ENCODE results near the gene RPL18.

Gene RPL18

GRCh38 chr19:48651683-48652048 lies 32.7 kb upstream of the RPL18 start:
- TF ChIP-seq POLR2A (IDR thresholded peaks at IDR 0.05; ENCODE audit: low read length) = no peak
- no peak for TF ChIP-seq GATA1 (IDR thresholded peaks at IDR 0.05; ENCODE audit: low read depth, low read length)
- DNase-seq = no peak

GRCh38 chr19:48650974-48651682 lies 32.1 kb upstream of the RPL18 start:
- no peak for DNase-seq
- TF ChIP-seq POLR2A (IDR thresholded peaks at IDR 0.05; ENCODE audit: low read length) (no peak), GATA1 (IDR thresholded peaks at IDR 0.05; ENCODE audit: low read depth, low read length) (no peak)

GRCh38 chr19:48648134-48648533 lies 29.2 kb upstream of the RPL18 start:
- TF ChIP-seq GATA1 (IDR thresholded peaks at IDR 0.05; ENCODE audit: low read depth, low read length) (no peak), POLR2A (IDR thresholded peaks at IDR 0.05; ENCODE audit: low read length) (no peak)
- no peak for DNase-seq

- TF ChIP-seq GATA1 (IDR thresholded peaks at IDR 0.05; ENCODE audit: low read depth, low read length) (no peak), POLR2A (IDR thresholded peaks at IDR 0.05; ENCODE audit: low read length) (no peak)
Observed at GRCh38 chr19:48646722-48647216, 27.8 kb upstream of the RPL18 start.

GRCh38 chr19:48646001-48646721 lies 27.2 kb upstream of the RPL18 start, which contains the start of gene CA11:
CA11 (minus strand) TSS chr19:48646187; CDS start chr19:48645632, 555 bp downstream.
- peak; percentile 80 to 86 for DNase-seq
- TF ChIP-seq POLR2A (IDR thresholded peaks at IDR 0.05; ENCODE audit: low read length) (no peak), GATA1 (IDR thresholded peaks at IDR 0.05; ENCODE audit: low read depth, low read length) (no peak)

More at GRCh38 chr19:48646722-48647216, 27.8 kb upstream of the RPL18 start:
- DNase-seq = no peak

GRCh38 chr19:48645620-48646000 lies 26.6 kb upstream of the RPL18 start:
- no peak for DNase-seq
- TF ChIP-seq POLR2A (IDR thresholded peaks at IDR 0.05; ENCODE audit: low read length) (no peak), GATA1 (IDR thresholded peaks at IDR 0.05; ENCODE audit: low read depth, low read length) (no peak)

- TF ChIP-seq POLR2A (IDR thresholded peaks at IDR 0.05; ENCODE audit: low read length) (no peak), GATA1 (IDR thresholded peaks at IDR 0.05; ENCODE audit: low read depth, low read length) (no peak)
- peak; percentile 83 to 88 for DNase-seq
Observed at GRCh38 chr19:48644839-48645619, 26.1 kb upstream of the RPL18 start.

- TF ChIP-seq GATA1 (IDR thresholded peaks at IDR 0.05; ENCODE audit: low read depth, low read length) (no peak), POLR2A (IDR thresholded peaks at IDR 0.05; ENCODE audit: low read length) (no peak)
- no peak for DNase-seq
Observed at GRCh38 chr19:48644355-48644754, 25.4 kb upstream of the RPL18 start.

GRCh38 chr19:48642862-48643261 lies 23.9 kb upstream of the RPL18 start:
- DNase-seq = no peak
- TF ChIP-seq POLR2A (IDR thresholded peaks at IDR 0.05; ENCODE audit: low read length) (no peak), GATA1 (IDR thresholded peaks at IDR 0.05; ENCODE audit: low read depth, low read length) (no peak)

- DNase-seq = no peak
- TF ChIP-seq POLR2A (IDR thresholded peaks at IDR 0.05; ENCODE audit: low read length) (no peak), GATA1 (IDR thresholded peaks at IDR 0.05; ENCODE audit: low read depth, low read length) (no peak)
Observed at GRCh38 chr19:48641850-48642249, 22.9 kb upstream of the RPL18 start.

- no peak for DNase-seq
Observed at GRCh38 chr19:48639483-48640375, 20.8 kb upstream of the RPL18 start.

GRCh38 chr19:48638831-48639381 lies 19.9 kb upstream of the RPL18 start:
- TF ChIP-seq POLR2A (IDR thresholded peaks at IDR 0.05; ENCODE audit: low read length) = no peak
- no peak for TF ChIP-seq GATA1 (IDR thresholded peaks at IDR 0.05; ENCODE audit: low read depth, low read length)
- DNase-seq = no peak

More at GRCh38 chr19:48639483-48640375, 20.8 kb upstream of the RPL18 start:
- TF ChIP-seq GATA1 (IDR thresholded peaks at IDR 0.05; ENCODE audit: low read depth, low read length) (no peak), POLR2A (IDR thresholded peaks at IDR 0.05; ENCODE audit: low read length) (no peak)

Measured in erythroblast (primary cell).